Measurements from ENCODE around the gene TUBB4A. TPM values are rescaled to one million over a fixed set of nuclear protein-coding genes. Genes with fewer than 3 reads are reported as not detected.

The TUBB4A gene
- total and polyA plus RNA-seq, 9 of the 15 experiments (the other 6 are each of a cell fraction or from before 2014, with no cell fraction given) = 0.14 to 7.0 (median 0.75) TPM

DNA sequence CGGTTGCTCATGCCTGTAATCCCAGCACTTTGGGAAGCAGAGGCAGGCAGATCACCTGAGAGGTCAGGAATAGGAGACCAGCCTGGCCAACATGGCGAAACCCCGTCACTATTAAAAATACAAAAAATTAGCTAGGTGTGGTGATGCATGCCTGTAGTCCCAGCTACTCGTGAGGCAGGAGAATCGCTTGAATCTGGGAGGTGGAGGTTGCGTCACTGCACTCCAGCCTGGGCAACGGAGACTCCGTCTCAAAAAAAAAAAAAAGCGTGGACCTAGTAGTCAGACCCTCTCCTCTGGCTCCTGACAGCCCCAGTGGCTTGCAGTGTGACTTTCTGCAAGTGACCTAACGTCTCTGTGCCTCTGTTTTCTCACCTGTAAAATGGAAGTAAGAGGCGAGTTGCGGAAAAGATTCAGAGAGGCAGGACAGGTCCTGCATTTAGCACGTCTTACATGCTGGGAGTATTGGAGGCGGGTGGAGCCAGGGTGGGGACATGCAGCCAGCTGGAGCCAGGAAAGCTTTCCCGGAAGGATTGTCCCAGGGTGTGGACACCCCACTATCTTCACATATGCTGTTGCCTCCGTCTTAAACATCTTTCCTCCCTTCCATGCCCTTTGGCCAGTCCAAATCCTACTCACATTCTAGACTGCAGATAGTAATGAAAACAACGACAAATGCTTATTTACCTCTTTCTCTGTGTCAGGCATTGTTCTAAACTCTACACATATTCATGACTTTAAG is 2.9 kb downstream of the TUBB4A start:
- Histone ChIP-seq H3K9me1 (ENCODE audit: control insufficient read depth, insufficient read depth, low read length) (peaks cover 5% of the 10 kb centered on the region), H3K36me3 (ENCODE audit: control insufficient read depth, insufficient read depth, low read length) (no peaks in the 10 kb centered on the region), H3K4me3 (no peak overlapping the region), H3K4me2 (ENCODE audit: insufficient read depth, low read length) (peak overlapping the region; percentile 6; the same call in 1 of the 2 replicates), H2AFZ (ENCODE audit: low read depth, low read length) (no peak overlapping the region), H3K4me1 (replicated peaks in 1 of 2; ENCODE audit: control insufficient read depth in 2 of 2, insufficient read depth in 2 of 2, low read length in 2 of 2) (peaks cover 5 to 39% of the 10 kb centered on the region in 2 experiments; a peak in 4 of 5 replicates), H3K79me2 (ENCODE audit: control insufficient read depth, insufficient read depth, low read length) (no peaks in the 10 kb centered on the region), H4K20me1 (replicated peaks; ENCODE audit: control insufficient read depth, insufficient read depth, low read length) (no peaks in the 10 kb centered on the region), H3K9me3 (replicated peaks; ENCODE audit: control insufficient read depth, insufficient read depth, low read depth, low read length) (no peaks in the 10 kb centered on the region), H3K9ac (ENCODE audit: insufficient read depth in 1 of 2, low read depth in 2 of 2, low read length in 2 of 2) (no peak overlapping the region), H3K27ac (ENCODE audit: extremely low read depth, low read depth, low read length) (no peak overlapping the region), H3K27me3 (ENCODE audit: control insufficient read depth in 2 of 2, insufficient read depth in 2 of 2, low read length in 2 of 2) (no peaks in the 10 kb centered on the region)
- ChIA-PET POLR2A (interaction anchor here (0.6 to 1.3 kb wide), 3 partner anchors 10 to 96 kb away, joined by 3 to 5 read pairs (median 3); no protein-coding TSS in a partner anchor), CTCF (ENCODE audit: low intra/inter-chr PET ratio) (no interaction called here)
- 32% methylated on average over 14 of the region's 17 CpGs for WGBS (ENCODE audit: insufficient coverage, low coverage, missing lambda C conversion rate)
- intact Hi-C loops (cut with micrococcal nuclease) (no loop called here), in situ Hi-C loops (cut with MboI) (no loop called here)
- TF ChIP-seq CEBPG (CRISPR knock-in tag; IDR thresholded peaks at IDR 0.05) (no peak), CEBPG (tag; conservative IDR thresholded peaks at IDR 0.05 in 1 of 2, IDR thresholded peaks at IDR 0.05 in 1 of 2) (0 out of 4 replicates have a peak, but pooled peaks of 1 of the 2 experiments have one; percentile 31), RBM25 (IDR thresholded peaks at IDR 0.05; ENCODE audit: low read depth, low read length, severe bottlenecking) (peak; percentile 34), BCOR (IDR thresholded peaks at IDR 0.05) (peak; percentile 65), PHF20 (IDR thresholded peaks at IDR 0.05; ENCODE audit: partially characterized antibody) (peak; percentile 50), BACH1 (tag; IDR thresholded peaks at IDR 0.05) (no peak), POLR2A (conservative IDR thresholded peaks at IDR 0.05) (no peak), GATAD2A (IDR thresholded peaks at IDR 0.05) (no peak), ZFP36 (IDR thresholded peaks at IDR 0.05; ENCODE audit: low read depth, low read length, partially characterized antibody) (peak; percentile 62), KDM1A (IDR thresholded peaks at IDR 0.05) (peak in 1 of 2 experiments; percentile 32; a peak in 2 of 4 replicates), CEBPB (tag; IDR thresholded peaks at IDR 0.05) (peak; percentile 84), NFE2 (IDR thresholded peaks at IDR 0.05; ENCODE audit: low read depth) (no peak), ZNF384 (IDR thresholded peaks at IDR 0.05; ENCODE audit: low read depth, low read length) (peak; percentile 32; the same call in 1 of the 2 replicates)
- TF ChIP-seq, protein P1, sequence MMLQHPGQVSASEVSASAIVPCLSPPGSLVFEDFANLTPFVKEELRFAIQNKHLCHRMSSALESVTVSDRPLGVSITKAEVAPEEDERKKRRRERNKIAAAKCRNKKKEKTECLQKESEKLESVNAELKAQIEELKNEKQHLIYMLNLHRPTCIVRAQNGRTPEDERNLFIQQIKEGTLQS (IDR thresholded peaks at IDR 0.05) = peak; percentile 48
- TF ChIP-seq, protein P1 (CRISPR knock-in tag; conservative IDR thresholded peaks at IDR 0.05) = no peak
- DNase-seq (ENCODE audit: extremely low read depth in 1 of 4, low spot score in 3 of 4) (peak in 1 of 4 experiments; percentile 8), FAIRE-seq (no peak), ATAC-seq (no peak)
- BruUV-seq (replicated peaks) = no TSS peak
